NCI-H1048 (cell line): Measurements from ENCODE around the gene ARAP1.

ENCODE experiments used
- DNase-seq: peaks from one replicate; lab custom pipeline; 2025; lab: John Stamatoyannopoulos, UW

Gene ARAP1

DNA sequence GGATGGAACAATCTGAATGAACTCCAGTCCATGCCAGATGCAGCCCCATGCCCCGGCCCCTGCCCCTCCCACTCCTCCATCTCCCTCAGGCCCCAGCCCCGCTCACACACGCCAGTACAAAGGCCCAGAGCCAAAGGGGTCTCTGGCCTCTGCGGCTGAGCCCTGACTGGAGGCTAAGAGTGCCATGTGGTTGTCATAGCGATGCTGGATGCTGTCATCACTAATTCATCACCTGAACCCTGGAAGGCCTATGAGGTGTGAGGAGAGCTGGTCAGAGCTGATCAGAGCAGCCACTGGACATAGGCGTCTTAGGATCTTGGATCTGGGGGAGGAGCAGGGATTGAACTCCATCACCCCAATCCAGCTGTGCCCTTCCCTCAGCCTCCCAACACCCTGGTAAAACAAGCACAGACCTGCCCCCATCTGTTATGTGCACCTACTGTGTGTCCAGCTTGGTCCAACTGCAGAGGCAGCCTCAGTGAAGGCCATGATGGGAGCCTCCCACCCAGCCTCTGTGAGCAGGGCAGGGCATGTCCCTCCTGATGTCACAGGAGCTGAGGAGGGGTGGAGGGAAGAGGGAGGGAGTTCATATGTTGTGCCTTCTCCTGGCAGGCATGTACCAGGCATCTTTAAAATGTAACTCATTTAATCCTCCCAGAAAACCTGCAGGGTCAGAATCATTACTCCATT lies 94.7 kb downstream of the ARAP1 start:
- DNase-seq: no peak

DNA sequence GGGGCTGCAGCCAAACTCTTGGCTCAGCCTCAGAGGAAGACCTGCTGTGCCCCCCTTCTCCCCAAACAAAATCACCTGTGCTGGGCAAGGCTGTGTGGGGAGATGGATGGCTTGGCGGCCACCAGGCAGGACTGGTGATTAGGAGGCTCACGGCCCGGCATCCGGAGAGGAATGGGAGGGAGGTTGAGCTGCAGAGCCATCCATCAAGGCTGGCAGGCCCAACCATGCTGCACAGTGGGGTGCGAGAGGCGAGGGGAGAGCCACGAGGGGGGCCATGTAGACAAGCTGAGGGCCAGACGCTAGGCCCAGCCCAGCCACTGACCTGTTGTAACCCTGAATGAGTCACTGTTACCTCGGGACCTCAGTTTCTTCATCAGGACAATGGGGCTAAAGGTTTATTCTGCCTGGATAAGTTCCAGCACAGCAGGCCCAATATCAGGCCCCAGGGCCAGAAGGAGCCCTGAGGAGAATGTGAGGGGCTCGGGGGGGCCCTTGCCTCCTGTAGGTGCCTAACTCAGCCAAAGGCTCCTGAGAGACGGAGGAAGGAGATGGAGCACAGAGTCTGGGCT lies 96.2 kb downstream of the ARAP1 start:
- no peak for DNase-seq

DNA sequence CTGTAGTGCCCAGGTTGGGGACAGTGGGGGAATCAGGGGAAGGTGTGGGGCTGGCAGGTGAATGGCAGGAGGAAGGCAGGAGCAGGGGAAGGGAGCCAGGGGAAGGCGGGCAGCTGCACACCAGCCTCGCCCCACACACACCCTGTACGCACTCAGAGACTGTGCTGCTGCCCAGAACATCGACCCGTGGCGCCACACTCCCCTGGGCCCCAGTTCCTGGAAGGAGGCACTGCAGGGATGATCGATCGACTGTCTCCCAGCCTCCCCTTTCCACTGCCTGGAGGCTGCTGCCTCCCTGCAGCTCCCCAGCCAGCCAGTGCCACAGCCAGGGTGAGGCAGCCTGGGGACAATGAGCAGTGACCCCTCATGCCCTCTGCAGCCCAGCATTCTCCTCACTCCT lies 97.2 kb downstream of the ARAP1 start:
- DNase-seq: no peak

DNA sequence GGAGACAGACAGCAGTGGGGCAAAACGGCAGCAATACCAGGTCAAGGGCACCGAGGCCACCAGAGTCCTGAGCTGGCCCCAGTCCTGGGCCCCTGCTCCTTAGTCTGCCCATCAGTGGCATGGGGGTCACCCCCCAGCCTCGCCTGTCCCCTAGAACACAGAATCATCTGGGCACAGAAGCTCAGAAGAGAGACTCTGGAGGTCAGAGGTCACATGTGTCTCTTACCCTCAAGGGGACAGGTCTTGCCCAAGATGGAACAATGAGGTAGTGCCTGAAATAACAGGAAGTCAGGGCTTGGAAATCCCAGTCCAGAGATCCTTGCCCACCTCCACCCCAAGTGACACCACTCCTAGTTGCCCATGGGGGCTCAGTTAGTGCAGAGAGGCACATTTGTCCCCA lies 98.6 kb downstream of the ARAP1 start:
- no peak for DNase-seq

DNA sequence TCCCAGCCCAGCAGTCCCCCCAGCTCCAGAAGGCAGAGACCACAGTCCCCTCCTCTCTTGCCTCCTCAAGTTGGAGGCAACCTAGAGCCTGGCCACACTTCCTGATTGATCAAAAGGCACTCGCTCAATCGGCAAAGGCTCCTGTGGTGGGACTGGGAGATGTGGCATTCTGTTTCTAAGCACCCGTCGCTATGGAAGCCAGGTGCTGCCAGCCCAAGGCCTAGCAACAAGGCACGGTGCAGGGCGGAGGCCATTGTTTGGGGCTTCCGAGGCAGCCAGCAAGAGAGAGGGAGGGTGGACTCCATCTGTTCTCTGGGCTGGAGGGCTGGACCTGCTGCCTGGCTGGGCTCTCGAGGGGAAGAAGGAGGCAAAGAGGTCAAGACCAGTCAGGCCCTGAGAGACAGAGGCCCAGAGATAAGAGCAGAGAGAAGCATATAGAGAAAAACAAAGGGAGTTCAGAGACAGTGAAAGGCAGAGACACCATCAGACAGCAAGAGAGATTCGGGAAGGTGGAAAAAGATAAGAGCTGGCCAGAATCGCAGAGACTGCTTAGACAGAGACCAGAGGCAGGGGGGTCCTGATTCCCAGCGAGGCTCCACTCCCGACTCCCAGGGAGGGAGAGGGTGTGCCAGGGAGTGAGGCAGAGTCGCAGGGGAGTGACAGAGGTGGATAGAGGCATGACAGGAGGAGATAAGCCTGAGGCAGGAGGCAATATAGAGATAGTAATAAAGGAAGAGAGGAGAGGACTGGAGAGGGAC lies 99.2 kb downstream of the ARAP1 start:
- DNase-seq: no peak

DNA sequence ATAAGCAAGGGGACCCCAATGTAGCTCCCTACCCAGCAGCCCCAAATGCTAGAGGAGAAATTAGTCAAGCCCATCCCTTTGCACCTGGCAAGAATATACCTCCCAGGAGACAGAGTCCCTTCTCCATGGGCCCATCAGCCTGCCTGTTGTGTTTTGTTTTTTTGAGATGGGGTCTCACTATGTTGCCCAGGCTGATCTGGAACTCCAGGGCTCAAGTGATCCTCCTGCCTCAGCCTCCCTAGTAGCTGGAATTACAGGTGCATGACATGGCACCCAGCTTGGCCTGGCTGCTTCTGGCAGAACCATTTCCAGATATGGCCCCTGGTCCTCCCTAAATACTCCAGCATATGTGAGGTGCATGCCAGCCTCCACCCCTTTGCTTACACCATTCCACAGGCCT lies 100.1 kb downstream of the ARAP1 start:
- no peak for DNase-seq

DNA sequence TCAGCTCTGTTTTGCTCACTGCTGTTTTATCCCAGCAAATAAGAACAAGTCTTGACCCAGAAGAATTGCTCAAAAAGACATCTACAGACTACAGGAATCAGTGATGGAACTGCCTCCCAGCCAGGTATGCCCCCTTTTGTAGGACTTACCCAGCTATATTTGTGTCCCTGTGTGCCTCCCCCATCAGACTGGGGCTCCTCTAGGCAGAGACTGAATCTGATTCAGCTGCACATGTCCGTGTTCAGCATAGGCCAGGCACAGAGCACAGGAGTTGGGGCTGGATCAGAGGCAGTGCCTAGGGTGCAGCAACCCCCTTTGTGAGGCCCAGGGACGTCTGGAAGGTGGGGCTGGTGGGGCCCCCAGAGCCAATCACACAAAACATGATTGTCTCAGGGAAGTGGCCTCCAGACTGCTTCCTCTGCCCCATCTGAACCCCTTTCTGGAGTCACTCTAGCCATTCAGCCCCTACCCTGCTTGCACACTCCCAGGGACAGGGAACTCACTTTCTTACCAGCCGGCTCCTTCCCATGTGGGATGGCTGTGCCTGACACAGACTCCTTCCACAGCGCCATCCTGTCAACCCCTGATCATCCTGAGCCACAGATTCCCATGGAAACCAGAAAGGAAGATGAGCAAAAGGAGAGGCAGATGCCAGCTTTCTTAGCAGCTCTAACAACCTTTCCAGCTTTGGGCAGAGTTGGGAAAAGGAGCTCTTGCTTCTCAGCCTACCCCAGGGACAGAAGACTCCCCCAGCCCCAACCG lies 102.8 kb downstream of the ARAP1 start:
- no peak for DNase-seq

DNA sequence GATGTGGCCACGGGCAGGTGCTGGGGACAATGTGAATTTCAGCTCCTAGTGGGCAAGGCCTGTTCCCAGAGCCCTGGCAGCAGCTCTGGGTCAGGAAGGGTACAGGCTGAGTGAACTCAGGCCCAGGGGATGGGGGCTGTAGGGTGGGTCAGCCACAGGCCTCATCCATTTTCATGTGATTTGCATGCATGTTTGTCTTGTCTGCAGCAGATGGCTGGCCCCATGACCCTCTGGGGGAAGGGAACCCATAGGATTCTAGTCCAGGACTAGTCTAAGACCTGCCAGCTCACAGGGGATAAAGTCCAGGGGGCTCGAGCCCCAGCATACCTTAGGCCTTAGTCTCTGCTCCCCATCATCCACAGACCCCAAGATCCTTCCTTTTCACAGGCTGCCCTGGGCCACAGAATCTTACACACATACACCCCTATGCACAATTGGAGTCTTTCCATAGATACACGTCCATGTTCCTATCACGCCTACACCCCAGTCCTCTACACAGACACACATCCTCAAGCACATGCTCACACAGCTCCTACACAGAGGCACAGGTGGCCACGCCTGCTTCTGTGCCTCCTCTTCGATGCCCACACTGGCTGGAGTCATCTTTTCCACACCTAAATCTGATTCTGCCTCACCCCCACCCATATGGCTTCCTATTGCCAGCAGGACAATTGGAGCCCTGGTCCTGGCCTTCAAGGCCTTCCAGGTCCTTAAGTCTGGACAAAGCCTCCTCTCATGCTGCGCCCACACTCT lies 103.6 kb downstream of the ARAP1 start:
- no peak for DNase-seq

DNA sequence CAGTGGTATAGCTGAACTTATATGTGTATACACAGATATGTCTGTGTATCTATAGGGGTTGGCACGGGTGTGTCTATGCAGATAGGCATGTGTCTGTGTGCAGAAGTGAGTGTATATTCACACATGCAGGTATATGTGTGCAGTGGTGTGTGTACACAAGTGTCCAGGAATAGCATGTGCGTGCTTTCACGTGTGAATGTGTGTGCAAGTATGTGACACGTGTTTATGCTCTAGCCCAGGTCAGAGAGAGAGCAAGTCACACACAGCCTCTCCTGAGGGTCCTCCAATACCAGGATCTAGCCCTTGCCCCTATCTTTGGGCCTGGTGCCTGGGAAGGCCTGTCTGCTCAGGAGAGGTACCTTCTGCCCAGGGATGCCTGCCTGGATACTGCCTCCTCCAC lies 104.3 kb downstream of the ARAP1 start:
- DNase-seq: no peak

DNA sequence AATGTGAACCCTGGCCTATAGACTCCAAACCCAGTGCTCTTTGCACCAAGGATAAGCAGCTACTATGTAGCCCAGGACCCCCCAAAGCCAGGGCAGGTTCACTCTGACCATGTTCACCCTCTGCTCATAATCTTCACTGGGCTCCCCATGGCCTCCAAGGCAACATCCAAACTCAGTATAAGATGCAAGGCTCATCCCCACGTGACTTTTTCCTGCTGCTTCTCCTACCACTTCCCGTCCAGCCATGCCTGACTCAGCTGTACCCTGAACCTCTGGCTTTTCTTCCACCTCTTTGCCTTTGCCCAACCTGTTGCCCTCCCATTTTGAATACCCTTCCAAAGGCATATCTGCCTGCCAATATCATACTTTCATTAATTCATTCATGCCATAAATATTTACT lies 105.7 kb downstream of the ARAP1 start:
- DNase-seq: no peak

DNA sequence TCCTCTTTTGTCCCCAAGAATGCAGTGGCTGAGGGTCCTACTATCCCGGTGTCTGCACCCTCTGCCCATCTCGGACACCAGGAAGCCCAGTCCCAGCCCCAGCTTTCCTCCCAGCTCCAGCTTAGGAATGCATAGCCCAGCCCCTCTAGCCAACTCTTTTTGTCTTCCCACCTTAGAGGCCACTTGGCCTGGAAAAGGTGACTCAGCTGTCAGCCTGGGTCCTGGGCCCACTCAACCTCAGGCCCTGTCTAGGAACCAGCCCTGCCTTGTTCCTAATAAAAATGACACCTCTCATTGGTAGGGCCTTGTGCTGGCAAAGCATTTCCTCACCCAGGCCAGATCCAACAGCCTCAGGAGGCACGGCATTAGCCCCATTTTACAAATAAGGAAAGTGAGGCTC lies 106.2 kb downstream of the ARAP1 start:
- DNase-seq: no peak

DNA sequence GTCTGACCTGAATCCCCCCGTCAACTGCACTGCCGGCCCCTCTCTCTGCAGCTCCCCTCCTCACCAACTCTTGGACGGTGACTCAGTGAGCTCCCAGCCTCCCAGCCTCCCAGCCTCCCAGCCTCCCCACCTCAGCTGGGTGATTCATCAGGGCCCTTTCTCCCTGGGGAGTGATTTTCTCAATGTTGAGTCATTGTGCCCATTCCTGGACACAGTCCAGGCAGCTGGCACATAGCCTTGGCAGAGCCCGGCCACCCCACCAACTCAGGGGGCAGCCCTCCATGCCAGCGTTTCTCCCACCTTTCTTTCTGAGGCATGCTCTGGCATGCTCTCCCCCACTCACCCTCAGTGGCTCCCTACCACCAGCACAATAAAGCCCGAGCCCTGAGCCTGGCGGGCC lies 108.7 kb downstream of the ARAP1 start:
- no peak for DNase-seq

DNA sequence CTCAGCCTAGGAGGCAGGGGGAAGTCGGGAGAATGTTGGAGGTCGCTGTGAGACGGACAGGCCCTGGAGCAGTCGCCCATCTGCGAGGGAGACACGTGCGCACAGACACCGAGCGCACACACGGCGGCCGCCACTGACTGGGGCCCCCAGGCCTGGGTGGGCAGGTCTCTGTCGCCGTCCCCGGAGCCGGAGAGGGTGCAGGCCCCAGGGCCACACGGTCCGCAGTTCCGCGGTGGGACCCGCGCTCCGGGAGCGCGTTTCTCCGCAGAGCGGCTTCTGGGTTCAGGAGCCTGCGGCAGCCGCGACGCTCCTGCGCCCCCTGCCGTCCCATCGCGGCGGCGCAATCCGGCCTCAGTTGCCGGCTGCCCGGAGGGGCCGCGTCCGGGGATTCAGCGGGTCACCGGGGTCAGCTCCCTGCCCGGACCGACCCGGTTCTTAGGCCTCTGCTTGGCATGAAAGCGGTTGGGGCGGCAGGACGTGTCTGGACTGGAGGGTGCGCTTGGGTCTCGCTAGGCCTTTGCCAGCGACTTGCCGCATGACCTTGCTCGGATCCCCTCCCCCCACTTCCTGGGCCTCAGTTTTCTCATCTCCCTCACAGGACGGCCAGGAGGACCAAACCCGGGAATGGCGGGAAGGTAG lies 109.2 kb downstream of the ARAP1 start:
- no peak for DNase-seq

DNA sequence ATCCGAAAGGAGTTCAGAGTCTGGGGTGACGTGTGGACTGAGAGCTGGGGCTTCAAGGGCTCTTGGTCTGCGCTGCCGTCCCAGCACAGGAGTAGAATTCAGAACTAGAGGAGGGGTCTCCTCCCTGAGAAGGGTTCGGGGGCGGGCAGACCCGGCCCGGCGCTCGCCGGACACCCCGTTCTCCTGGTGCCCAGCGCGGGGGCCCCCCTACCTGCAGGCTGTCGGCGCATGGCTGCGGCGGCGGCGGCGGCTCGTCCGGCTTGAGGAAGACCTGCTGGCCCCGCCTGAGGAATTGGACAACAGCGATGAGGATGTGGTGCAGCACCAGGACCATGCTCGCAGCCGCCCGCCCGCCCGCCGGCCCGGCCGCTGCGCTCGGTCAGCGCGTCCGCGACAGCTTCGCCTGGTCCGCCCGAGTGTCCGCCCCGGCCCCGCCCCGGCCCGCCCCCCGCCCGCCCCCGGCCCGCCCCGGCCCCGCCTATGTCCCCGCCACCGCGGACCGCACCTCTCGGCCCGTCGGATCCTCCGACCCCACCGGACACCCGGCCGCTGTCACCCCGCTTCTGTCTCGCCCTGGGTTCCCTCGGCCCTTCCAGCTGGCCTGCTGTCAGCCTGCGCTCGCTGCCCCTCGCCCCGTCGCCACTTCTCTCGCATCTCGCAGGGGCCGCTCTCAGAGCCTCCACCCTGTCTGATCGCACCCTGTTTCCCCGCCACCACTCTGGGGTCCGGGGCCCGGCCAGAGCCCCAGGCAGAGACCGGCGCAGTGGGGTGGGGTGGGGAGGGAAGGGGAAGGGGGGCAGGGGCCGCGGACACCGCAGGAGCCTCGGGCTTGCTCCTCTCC lies 109.9 kb downstream of the ARAP1 start:
- DNase-seq: no peak

DNA sequence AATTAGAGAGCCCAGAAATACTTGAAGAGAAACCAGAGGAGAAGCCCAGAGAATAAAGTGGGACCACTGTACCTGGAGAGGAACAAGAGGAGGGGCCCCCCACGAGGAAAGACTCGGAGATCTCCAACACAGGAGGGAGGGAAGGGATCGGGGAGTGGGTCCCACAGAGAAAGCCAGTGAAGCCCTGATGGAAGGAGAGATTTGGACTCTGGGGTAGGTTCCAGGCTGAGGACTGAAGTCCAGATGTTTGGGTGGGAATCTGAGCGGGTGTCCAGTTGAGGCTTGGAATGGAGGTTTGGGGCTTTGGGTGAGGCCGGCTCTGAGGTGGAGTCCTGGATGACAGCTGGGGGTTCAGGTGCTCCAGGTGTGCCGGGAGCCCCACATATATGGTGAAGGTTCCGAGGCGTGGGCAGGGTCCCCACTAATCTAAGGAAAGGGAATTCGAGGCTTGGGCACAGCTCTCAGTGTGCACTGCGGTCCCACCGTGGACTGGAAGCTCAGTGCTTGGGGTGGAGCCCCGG lies 110.6 kb downstream of the ARAP1 start:
- no peak for DNase-seq

DNA sequence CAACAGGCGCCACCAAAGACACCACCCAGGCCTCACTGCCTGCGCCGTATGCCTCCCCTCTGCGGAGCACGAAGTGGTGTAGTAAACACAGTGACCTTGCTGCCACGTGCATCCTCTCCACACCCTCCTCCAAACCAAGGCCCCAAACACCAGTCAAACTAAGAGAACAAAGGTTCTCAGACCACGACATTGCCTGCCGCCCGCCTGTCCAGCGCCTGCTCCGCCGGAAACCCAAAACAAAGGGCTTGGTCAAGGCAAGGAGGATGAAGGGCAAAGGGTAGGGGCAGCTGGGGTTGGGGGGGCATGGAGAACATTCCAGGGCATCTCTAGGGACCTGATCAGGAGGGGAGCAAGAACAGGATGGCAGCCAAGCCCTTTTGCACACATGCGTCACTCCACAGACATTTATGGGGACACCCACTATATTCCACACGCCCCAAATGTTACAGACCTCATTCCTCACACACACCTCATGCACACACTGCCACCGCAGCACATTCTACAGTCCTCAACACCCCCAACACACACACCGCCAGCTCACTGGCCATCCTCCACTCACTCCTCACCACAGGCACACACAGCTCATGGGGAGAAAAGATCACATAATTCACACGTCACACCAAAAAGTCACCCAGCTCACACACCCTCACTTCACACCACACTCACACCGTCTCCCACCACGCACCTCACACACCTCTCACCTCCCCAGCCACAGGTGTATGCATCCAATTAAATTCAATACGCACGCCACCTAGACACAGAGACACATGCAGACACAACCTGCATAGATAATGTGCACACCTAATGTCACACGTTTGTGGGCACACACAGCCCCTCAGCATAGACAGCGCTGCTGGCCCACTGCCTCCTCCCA lies 112.5 kb downstream of the ARAP1 start:
- DNase-seq: no peak

DNA sequence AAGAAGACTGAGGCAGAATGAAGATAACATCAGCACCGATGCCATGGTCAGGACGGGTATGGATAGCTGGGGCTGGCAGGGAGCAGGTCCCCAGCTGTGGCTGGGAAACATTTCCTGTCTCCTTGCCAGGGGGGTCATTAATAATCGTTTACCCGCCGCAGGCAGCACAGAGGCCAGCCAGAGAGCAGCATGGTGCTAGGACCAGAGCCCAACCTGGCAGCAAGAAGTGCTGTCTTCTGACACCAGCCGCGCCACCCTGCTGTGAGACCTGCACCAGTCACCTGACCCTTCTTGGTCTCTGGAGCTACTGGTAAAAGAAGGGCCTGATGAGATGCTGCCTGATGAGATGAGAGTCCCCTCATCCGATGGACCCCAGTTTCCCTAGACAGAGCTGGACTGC lies 114.3 kb downstream of the ARAP1 start:
- DNase-seq: no peak

DNA sequence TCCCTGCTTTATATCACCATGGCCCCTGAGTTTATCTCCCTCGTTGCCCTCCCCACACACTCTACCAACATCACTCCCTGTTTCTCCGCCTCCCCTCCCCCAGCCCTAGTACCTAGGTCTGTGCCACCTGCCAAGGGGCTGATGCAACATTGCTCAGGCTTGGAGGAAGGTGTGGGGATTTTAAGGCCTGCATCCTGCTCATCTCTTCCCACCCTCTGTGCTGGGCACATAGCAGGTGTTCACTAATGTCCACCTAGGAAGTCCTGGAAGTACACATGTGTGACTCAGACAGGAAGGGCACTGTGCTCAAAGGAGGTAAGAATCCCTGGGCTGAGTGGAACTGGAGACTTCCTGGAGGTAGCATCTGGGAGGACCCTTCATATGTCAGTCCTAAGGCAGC lies 115.0 kb downstream of the ARAP1 start:
- DNase-seq: no peak

DNA sequence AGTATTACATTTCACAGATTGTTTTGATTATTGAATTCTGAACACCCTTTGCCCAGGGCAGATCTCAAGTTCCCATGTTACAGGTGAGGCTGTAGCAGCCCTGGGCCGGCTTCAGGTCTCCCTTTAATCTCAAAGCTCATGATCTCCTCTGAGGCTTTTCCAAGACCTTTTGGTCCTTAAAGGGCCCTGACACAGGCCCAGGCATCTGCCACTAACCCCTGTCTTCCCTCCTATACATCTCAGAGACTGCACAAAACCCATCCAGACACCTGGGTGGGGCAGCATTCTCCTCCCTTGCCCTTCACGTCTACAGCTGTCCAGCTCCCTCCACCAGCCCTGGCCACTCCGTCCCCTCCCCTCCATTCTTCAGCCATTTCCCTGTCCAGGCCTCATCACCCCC lies 115.8 kb downstream of the ARAP1 start:
- DNase-seq: no peak
